ENCODE measurements around the gene ILDR2. TPM values are rescaled to one million over a fixed set of nuclear protein-coding genes. Genes with fewer than 3 reads are reported as not detected.

ILDR2 gene
- total RNA-seq, 1 experiment from 2014 or later = 0.69 TPM

GRCh38 chr1:166971252-166971651 is 4.1 kb downstream of the ILDR2 start:
- no peak for DNase-seq (ENCODE audit: low read depth)

- no peak for DNase-seq (ENCODE audit: low read depth)
Observed at GRCh38 chr1:166969074-166969677, 6.2 kb downstream of the ILDR2 start.

GRCh38 chr1:166960858-166961474 is 14.4 kb downstream of the ILDR2 start:
- DNase-seq (ENCODE audit: low read depth) = no peak

- no peak for DNase-seq (ENCODE audit: low read depth)
Observed at GRCh38 chr1:166956872-166957271, 18.5 kb downstream of the ILDR2 start.

- DNase-seq (ENCODE audit: low read depth) = no peak
Observed at GRCh38 chr1:166956057-166956850, 19.1 kb downstream of the ILDR2 start.

- DNase-seq (ENCODE audit: low read depth) = no peak
Observed at GRCh38 chr1:166953491-166953890, 21.8 kb downstream of the ILDR2 start.

- DNase-seq (ENCODE audit: low read depth) = peak; percentile 51
Observed at GRCh38 chr1:166952002-166952746, 23.2 kb downstream of the ILDR2 start.

- DNase-seq (ENCODE audit: low read depth) = no peak
Observed at GRCh38 chr1:166951050-166951449, 24.3 kb downstream of the ILDR2 start.

GRCh38 chr1:166950156-166950555 is 25.2 kb downstream of the ILDR2 start:
- no peak for DNase-seq (ENCODE audit: low read depth)

- no peak for DNase-seq (ENCODE audit: low read depth)
Observed at GRCh38 chr1:166948856-166949350, 26.4 kb downstream of the ILDR2 start.

GRCh38 chr1:166947398-166948043 is 27.8 kb downstream of the ILDR2 start:
- DNase-seq (ENCODE audit: low read depth) = peak; percentile 68

- DNase-seq (ENCODE audit: low read depth) = peak; percentile 70
Observed at GRCh38 chr1:166944186-166944967, 31.0 kb downstream of the ILDR2 start.

- no peak for DNase-seq (ENCODE audit: low read depth)
Observed at GRCh38 chr1:166939741-166940375, 35.5 kb downstream of the ILDR2 start.

- no peak for DNase-seq (ENCODE audit: low read depth)
Observed at GRCh38 chr1:166937962-166938361, 37.4 kb downstream of the ILDR2 start.

- no peak for DNase-seq (ENCODE audit: low read depth)
Observed at GRCh38 chr1:166937329-166937728, 38.0 kb downstream of the ILDR2 start.

- peak; percentile 22 for DNase-seq (ENCODE audit: low read depth)
Observed at GRCh38 chr1:166933633-166934032, 41.7 kb downstream of the ILDR2 start.

- no peak for DNase-seq (ENCODE audit: low read depth)
Observed at GRCh38 chr1:166933140-166933539, 42.2 kb downstream of the ILDR2 start.

- no peak for DNase-seq (ENCODE audit: low read depth)
Observed at GRCh38 chr1:166929911-166930310, 45.4 kb downstream of the ILDR2 start.

- DNase-seq (ENCODE audit: low read depth) = peak; percentile 57
Observed at GRCh38 chr1:166927701-166928100, 47.6 kb downstream of the ILDR2 start.

Data from LHCN-M2 (cell line).